GM18951 (cell line): Measurements from ENCODE around the gene DCX.

ENCODE experiments used
- POLR2A ChIP-seq: IDR thresholded peaks from 4 replicates; pipeline ENCODE4 v1.6.1; 2011; ENCODE audit warnings: mild to moderate bottlenecking; ENCODE audit not compliant: insufficient read length, insufficient read depth; ENCODE audit errors: extremely low read depth
- in situ Hi-C: fragments of 300-500 bp; cut with MboI; formaldehyde crosslinking; loops from one replicate; pipeline ENCODE4 v1.12.0; 2022; ENCODE audit warnings: low sequenced_read_pairs, mixed read lengths, inconsistent platforms; ENCODE audit not compliant: unreplicated experiment

Gene DCX

GRCh38 chrX:111260451-111260850 is 151.5 kb downstream of the DCX start:
- TF ChIP-seq POLR2A, result no peak
- in situ Hi-C loops, result no loop called here

- in situ Hi-C loops, result no loop called here
- TF ChIP-seq POLR2A, result no peak
These were observed 152.4 kb downstream of the DCX start for GRCh38 chrX:111259559-111259958.

- in situ Hi-C loops, result no loop called here
- no peak for TF ChIP-seq POLR2A
These were observed 154.3 kb downstream of the DCX start for GRCh38 chrX:111257733-111258132.

GRCh38 chrX:111254896-111255693 is 156.9 kb downstream of the DCX start:
- no peak for TF ChIP-seq POLR2A
- in situ Hi-C loops, result no loop called here

- no peak for TF ChIP-seq POLR2A
- in situ Hi-C loops, result no loop called here
These were observed 167.7 kb downstream of the DCX start for GRCh38 chrX:111244235-111244750.
